ENCODE data around the gene CYP2A6. TPM values are rescaled to one million over a fixed set of nuclear protein-coding genes. Genes with fewer than 3 reads are reported as not detected.

The CYP2A6 gene
- total and polyA plus RNA-seq, 4 donors, result 0.09 to 1,020 (median 59.6) TPM

GRCh38 chr19:40799558-40800338 is 50.5 kb downstream of the CYP2A6 start:
- no peak for DNase-seq (ENCODE audit: low spot score)
- peak overlapping the region; percentile 36 for H3K9ac ChIP-seq (ENCODE audit: low read depth in 1 of 2, low read length in 2 of 2)
- peaks cover 0 to 5% (median 3%) of the 10 kb centered on the region in 4 donors for H3K36me3 ChIP-seq (ENCODE audit: control insufficient read depth in 4 of 4, insufficient read depth in 3 of 4, low read depth in 1 of 4, low read length in 3 of 4)
- H3K4me3 ChIP-seq (ENCODE audit: low read depth in 1 of 3, low read length in 3 of 3), result peak overlapping the region; percentile 74 to 89 (median 88)
- H3K27ac ChIP-seq (ENCODE audit: low read depth in 1 of 2, low read length in 2 of 2), result peak overlapping the region; percentile 62 to 89
- H3K27me3 ChIP-seq (ENCODE audit: control insufficient read depth in 4 of 4, insufficient read depth in 4 of 4, low read length in 3 of 4), result no peaks in the 10 kb centered on the region
- peaks cover 30 to 58% (median 54%) of the 10 kb centered on the region in 4 donors for H3K4me1 ChIP-seq (ENCODE audit: control insufficient read depth in 4 of 4, insufficient read depth in 4 of 4, low read length in 3 of 4)
- H3K9me3 ChIP-seq (ENCODE audit: control insufficient read depth in 4 of 4, low read length in 3 of 4), result no peaks in the 10 kb centered on the region
- TF ChIP-seq SP1 (IDR thresholded peaks at IDR 0.05), result no peak
- peak; percentile 50 for TF ChIP-seq NR2F2 (IDR thresholded peaks at IDR 0.05)
- WGBS, result 7% methylated on average over 40 of the region's 40 CpGs

- H3K27me3 ChIP-seq (ENCODE audit: control insufficient read depth in 4 of 4, insufficient read depth in 4 of 4, low read length in 3 of 4), result no peaks in the 10 kb centered on the region
- no peaks in the 10 kb centered on the region for H3K9me3 ChIP-seq (ENCODE audit: control insufficient read depth in 4 of 4, low read length in 3 of 4)
- peak within 1 kb of the TSS; percentile 74 to 89 (median 88) for H3K4me3 ChIP-seq (ENCODE audit: low read depth in 1 of 3, low read length in 3 of 3)
- H3K27ac ChIP-seq (ENCODE audit: low read depth in 1 of 2, low read length in 2 of 2), result peak within 1 kb of the TSS; percentile 94 to 98
- peaks cover 0 to 5% (median 3%) of the 10 kb centered on the region in 4 donors for H3K36me3 ChIP-seq (ENCODE audit: control insufficient read depth in 4 of 4, insufficient read depth in 3 of 4, low read depth in 1 of 4, low read length in 3 of 4)
- DNase-seq (ENCODE audit: low spot score), result peak; percentile 99
- H3K4me1 ChIP-seq (ENCODE audit: control insufficient read depth in 4 of 4, insufficient read depth in 4 of 4, low read length in 3 of 4), result peaks cover 22 to 50% (median 46%) of the 10 kb centered on the region in 4 donors
- TF ChIP-seq NR2F2 (IDR thresholded peaks at IDR 0.05), result no peak
- peak in 1 of 2 donors; percentile 66 for TF ChIP-seq GABPA (IDR thresholded peaks at IDR 0.05 in 1 of 2, conservative IDR thresholded peaks at IDR 0.05 in 1 of 2)
- peak; percentile 78 for TF ChIP-seq SP1 (IDR thresholded peaks at IDR 0.05)
- no peak for TF ChIP-seq RAD21 (IDR thresholded peaks at IDR 0.05)
- TF ChIP-seq FOXA2 (IDR thresholded peaks at IDR 0.05), result peak; percentile 38
- no peak for TF ChIP-seq ATF3 (IDR thresholded peaks at IDR 0.05)
- TF ChIP-seq YY1 (IDR thresholded peaks at IDR 0.05), result peak; percentile 91
- TF ChIP-seq HNF4G (IDR thresholded peaks at IDR 0.05), result peak; percentile 12
- TF ChIP-seq CTCF (IDR thresholded peaks at IDR 0.05; ENCODE audit: low read depth, low read length, missing input control), result no peak
- peak; percentile 49 for TF ChIP-seq MAX (IDR thresholded peaks at IDR 0.05)
- TF ChIP-seq RXRA (IDR thresholded peaks at IDR 0.05), result peak; percentile 41 to 55
- peak; percentile 41 for TF ChIP-seq ZBTB33 (IDR thresholded peaks at IDR 0.05)
- TF ChIP-seq FOXA1 (IDR thresholded peaks at IDR 0.05), result no peak
- TF ChIP-seq JUND (IDR thresholded peaks at IDR 0.05), result peak; percentile 2 to 45
- peak in 1 of 2 donors; percentile 22 for TF ChIP-seq HNF4A (conservative IDR thresholded peaks at IDR 0.05)
- TF ChIP-seq EGR1 (IDR thresholded peaks at IDR 0.05; ENCODE audit: low read depth in 2 of 2), result peak in 1 of 2 donors; percentile 75
- TF ChIP-seq TAF1 (conservative IDR thresholded peaks at IDR 0.05), result no peak
- peak; percentile 20 for TF ChIP-seq REST (IDR thresholded peaks at IDR 0.05)
- under 1% methylated on average over 110 of the region's 110 CpGs for WGBS
- H3K9ac ChIP-seq (ENCODE audit: low read depth in 1 of 2, low read length in 2 of 2), result peak within 1 kb of the TSS; percentile 56 to 88
Measured at GRCh38 chr19:40798683-40799557, 51.3 kb downstream of the CYP2A6 start, which contains the start of gene EGLN2. Gene EGLN2 (plus strand): TSS chr19:40799191. CDS start chr19:40800573, 1,382 bp downstream.
